DLD1 (cell line): ENCODE data around the gene PRR7.

Experiments used
- in situ Hi-C: cut with HindIII; loops from 2 replicates; pipeline ENCODE4 v1.10.0; 2017; ENCODE audit warnings: low sequenced_read_pairs

PRR7 gene

DNA sequence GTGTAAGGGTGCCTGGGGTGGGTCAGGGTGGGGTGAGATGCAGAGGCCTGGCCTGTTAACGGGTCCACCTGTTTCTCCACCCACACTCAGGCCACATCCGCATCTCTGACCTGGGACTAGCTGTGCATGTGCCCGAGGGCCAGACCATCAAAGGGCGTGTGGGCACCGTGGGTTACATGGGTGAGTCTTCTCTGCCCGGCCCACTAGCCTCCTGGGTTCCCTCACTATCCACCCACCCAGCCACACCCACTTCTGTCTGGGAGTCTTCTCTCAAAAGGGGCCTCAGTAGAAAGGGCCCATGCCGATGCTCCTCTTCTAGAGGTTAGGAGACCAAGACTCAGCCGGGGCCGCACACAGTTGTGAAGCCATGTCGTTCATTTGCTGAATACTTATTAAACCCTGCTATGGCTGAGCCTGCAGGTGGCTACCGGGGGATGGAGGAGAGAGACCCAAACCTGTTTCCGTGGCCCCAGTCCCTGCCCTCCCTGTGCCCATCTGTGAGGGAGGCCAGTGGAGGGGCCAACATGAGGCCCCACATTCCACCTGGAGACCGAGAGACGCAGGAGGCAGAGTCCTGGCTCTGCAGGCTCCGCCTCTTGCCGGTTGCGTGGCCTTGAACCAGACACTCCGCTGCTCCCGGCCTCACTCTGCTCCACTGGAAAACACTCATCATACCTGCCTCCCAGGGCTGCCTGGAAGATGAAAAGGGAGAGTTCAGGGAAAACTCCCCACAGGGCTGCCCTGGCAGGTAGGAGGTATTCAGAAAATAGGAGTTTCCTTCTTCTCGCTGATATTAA lies 11.5 kb upstream of the PRR7 start:
- in situ Hi-C loops = no loop called here

DNA sequence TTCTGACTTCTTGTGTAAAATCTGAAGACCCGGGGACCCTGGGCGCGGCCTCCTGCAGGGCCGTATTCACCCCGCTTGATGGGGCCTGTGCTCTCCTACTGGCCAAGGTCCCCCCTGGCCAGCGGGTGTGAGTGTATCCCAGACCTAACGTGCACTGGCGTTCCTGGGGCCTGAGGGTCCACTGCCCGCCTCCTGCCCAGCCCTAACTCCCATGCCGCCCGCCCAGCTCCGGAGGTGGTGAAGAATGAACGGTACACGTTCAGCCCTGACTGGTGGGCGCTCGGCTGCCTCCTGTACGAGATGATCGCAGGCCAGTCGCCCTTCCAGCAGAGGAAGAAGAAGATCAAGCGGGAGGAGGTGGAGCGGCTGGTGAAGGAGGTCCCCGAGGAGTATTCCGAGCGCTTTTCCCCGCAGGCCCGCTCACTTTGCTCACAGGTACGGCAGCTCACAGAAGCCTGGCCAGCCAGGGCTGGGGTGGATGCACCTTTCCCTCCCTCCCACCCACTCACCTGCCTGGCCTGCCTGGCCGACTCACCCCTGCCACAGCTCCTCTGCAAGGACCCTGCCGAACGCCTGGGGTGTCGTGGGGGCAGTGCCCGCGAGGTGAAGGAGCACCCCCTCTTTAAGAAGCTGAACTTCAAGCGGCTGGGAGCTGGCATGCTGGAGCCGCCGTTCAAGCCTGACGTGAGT lies 10.6 kb upstream of the PRR7 start:
- in situ Hi-C loops = no loop called here

GRCh38 chr5:177437623-177438022 lies 9.0 kb upstream of the PRR7 start:
- in situ Hi-C loops = no loop called here

DNA sequence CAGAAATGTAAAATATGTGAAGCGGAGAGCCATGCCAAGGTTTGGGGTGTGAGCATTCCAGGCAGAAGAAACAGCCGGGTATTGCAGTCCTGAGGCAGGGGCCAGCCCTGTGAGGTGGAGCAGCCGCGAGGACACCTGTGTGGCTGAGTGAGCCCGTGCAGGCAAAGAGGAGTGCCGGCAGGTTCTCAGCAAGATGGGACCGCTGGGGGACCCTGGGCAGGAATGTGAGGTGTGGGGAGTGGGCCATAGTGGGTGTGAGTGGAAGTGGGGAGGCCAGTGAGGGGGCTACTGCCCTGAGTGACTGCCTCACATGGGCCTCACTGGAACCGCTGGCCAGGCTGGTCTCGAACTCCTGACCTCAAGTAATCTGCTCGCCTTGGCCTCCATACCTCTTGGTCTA lies 8.1 kb upstream of the PRR7 start:
- in situ Hi-C loops = no loop called here

DNA sequence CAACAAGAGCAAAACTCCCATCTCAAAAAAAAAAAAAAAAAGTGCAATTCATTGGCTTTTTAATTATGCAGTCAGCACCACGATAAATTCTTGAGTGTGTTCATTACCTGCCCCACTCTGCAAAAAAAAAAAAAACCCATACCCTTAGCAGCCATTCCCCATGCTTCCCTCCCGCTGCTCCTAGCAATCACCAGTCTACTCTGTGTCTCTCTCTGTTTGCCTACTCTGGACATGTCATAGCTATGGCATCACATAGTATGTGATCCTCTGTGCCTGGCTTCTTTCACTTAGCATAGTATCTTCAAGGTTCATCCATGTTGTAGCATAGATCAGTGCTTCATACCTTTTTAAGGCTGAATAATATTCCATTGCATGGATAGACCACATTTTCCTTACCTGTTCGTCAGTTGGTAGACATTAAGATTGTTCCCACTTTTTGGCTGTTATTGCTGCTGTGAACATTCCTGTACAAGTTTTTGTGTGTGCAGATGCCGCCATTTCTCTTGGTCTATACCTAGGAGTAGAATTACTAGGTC lies 7.0 kb upstream of the PRR7 start:
- in situ Hi-C loops = no loop called here

- in situ Hi-C loops = no loop called here
Observed at GRCh38 chr5:177440211-177440989, 6.2 kb upstream of the PRR7 start.

- in situ Hi-C loops = no loop called here
Observed at GRCh38 chr5:177440990-177441780, 5.4 kb upstream of the PRR7 start.

- in situ Hi-C loops = no loop called here
Observed at GRCh38 chr5:177442066-177442826, 4.4 kb upstream of the PRR7 start.

- in situ Hi-C loops = no loop called here
Observed at GRCh38 chr5:177443144-177443983, 3.2 kb upstream of the PRR7 start.

GRCh38 chr5:177444106-177445051 lies 2.2 kb upstream of the PRR7 start:
- in situ Hi-C loops = no loop called here

DNA sequence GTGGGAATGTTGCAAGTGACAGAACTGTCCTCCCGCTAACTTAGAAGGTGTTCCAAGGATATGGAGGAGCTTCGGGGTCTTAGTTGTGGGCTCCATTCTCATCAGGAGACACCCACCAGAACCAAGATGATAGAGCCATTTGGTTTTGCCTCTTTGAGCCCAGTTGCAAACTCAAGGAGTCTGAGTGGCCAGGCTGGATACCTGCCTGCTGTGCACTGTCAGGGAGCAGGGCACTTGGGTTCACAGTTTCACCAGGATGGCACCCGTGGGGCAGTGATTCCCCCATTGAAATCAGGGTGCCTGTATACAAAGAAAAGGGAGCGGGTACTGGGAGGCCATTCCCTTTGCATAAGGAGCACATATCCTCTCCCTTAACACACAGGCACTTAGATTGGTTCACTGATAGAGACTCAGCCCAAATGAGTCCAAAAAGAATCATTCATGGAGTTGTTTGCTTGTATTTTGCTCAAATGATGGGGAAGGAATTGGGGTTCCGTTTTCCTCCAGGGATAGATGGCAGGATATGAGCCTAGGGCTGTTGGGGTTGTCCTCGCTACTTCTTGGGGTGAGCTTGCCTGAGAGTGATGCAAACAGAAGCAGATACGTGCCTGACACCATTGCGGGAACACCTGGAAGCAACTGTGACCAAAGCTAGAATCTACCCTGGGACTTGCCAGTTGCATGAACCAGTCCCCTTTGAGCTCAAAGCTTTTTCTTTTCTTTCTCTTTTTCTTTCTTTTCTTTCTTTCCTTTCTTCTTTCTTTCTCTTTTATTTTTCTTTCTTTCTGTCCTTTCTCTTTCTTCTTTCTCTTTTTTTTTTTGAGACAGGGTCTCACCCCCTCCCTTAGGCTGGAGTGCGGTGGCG lies 1.3 kb upstream of the PRR7 start:
- in situ Hi-C loops = no loop called here

GRCh38 chr5:177445917-177446199 lies 756 bp upstream of the PRR7 start:
- in situ Hi-C loops = no loop called here

DNA sequence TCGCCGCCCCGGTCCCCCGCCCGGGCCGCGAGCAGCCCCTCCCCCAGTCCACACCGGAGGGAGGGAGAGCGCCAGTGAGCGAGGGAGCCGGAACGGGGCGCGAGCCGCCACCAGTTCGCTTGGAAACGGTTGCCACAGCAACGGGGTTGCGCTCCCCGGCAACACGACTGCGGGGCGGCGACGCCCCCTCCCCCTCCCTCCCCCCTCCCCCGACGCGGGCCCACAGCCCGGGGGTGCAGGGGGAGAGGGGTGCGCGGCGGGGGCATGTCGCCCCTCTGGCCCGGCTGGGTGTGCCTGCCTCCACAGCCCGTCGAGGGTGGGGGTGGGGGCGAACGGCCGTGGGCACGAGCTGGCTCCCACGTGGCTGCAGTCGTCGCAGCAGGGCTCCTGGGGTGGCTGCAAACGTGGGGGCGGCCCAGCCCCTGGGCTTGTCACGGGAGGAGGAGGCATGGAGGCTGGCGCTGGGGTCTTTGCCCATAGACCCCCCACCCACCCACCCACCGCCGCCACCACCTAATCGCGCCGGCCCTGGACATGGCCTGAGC lies 524 bp downstream of the PRR7 start:
- in situ Hi-C loops = no loop called here

DNA sequence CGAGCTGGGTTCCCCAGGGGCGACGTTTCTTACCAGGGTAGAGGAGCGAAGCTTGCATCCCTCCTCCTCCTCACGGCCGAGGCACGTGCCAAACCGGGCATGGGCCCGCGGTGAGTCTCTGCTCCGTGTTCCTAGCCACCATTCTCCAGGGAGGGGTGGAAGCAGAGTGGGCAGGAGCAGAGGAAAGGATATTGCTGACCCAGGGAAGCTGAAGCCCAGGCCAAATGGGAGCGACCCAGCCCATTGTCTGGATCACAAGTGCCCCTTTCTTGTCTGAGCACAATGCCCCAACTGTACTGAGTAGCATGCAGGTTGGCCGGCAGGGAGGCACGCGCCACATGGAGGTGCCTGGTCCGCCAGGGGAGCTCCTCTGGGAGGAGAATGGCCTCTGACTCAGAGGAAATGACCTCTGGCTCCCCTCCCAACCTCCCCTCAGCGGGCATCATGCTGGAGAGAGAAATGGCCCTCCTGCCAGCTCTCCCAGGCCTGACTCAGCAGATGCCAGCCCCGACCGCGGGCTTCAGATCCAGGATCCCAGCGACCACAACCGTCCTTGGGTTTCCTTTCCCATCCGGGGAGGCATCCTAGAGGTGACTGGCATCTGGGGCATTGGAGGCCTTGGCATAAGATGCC lies 1.1 kb downstream of the PRR7 start:
- in situ Hi-C loops = no loop called here

DNA sequence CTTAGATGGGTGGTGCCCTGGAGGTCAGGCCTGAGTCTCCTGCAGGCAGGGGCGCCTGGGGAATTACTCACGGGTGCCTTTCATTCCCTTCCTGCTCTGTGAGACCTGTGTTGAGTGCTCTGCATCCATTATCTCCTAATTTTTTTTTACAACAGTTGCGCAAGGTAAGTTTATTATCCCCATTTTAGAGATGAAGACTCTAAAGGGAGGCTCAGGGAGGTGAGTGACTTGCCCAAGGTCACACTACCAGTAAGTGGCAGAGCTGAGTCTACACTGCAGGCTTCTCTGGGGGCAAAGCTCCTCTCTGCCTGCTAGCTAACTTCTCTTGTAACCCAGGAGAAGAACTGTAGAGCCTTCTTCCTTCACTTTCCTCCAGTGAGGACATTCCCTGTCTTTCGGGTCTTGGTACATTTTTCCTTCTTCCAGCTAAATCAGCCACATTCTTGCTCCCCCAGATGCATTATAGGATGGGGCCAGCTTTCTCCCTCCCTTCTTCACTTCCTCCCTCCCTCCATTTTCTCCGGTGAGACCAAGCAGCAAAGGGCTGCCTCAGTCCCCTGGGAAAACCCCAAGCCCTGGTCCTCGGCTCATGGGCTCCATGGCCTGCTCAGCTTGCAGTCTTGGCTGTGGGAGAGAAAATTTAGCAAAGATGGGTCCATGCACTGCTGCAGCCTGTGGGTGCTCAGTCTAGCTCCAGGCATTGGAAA lies 1.8 kb downstream of the PRR7 start:
- in situ Hi-C loops = no loop called here
